Hematopoietic multipotent progenitor cell treated with erythropoietin and hydrocortisone succinate and interleukin-3 and kit ligand, for 17 days (in vitro differentiated cells): ENCODE measurements around the gene C5orf22.
"Not testable (repeated sequence)": the region's sequence is repeated elsewhere in the genome, so short reads cannot be mapped to it uniquely, and the experiment has no call there.

Source experiments
- DNase-seq: peaks from one replicate; pipeline ENCODE4 v3.0.0-alpha.2; 2015; ENCODE audit warnings: low spot score

C5orf22 gene

GRCh38 chr5:31531888-31532547, at the start of gene C5orf22, which contains the start of gene DROSHA:
Gene C5orf22 (plus strand): TSS chr5:31532301. CDS start chr5:31532393, 92 bp downstream.
Gene DROSHA (minus strand): TSS chr5:31532093. CDS start chr5:31529059, 3,034 bp downstream.
- DNase-seq, result peak; percentile 77

DNA sequence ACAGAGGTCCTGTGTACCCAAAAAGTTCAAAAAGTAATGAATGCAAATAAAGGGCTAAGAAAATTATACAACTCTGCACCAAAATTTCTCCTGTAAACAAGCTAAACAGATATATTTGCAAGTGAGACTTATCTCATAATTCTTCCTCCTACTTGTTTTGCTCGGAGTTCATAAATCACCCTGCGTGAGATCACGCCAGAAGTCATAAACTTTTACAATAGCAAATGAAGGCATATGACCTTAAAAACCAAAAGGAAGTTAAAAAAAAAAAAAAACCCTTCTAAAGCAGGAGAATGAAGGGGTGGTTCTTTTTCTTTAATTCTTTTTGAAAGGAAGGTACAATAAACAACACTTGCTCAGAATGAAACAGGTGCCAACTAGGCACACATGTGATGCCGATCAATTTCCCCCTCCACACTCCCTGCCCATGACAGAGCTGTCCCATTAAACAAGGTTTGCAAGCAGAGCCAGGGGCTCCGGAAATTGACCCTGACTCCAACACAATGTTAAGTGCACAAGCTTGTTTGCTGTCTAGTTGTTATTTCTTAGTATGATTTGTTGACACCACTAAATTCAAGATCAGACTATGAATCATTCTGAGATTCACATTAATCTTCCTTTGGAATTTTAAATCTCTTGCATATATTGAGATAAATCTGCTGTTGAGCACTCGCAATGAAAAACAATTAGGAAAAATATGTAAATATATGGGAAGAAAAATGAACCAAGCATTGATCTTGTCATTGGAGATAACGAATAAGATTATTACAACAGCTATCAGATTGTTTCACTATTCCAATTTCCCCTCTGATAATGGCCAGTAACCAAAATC, 46.5 kb upstream of the C5orf22 start:
- no peak for DNase-seq

DNA sequence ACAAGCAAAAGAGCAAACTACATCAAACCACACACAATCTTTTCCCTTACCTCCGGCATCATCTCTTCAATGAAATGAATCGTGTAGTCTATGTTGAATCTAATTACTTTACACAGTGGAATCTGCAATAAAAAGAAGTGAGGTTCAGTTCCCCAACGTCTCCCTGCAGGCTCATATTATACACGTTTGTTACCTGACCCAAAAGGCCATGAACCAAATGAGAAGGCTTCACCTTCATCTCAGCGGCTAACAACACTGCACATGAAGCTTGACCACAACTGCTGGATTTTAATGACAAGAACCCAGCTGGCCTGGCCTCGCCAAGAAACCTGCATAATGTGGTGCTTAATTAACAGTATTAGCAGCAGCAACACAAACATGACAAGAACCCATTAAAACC, 45.7 kb upstream of the C5orf22 start:
- no peak for DNase-seq

DNA sequence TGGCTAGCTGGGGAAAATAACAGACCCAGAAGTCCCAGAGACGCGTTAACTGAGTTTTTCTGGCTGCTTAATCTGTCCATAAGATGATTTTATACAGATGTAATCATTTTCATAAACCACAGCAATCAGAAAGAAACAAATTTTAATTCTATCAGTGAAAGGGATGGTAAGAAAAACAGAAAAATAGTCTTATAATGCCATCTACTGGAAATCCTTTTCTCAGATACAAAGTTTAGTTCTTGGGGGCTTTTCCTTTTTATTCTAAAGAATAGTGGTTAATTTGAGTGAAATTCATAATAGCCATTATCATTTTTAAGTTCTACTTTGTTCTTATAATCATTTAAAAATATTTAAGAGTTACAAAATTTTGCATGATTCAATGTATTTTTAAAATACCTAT, 44.6 kb upstream of the C5orf22 start:
- DNase-seq, result peak; percentile 40

DNA sequence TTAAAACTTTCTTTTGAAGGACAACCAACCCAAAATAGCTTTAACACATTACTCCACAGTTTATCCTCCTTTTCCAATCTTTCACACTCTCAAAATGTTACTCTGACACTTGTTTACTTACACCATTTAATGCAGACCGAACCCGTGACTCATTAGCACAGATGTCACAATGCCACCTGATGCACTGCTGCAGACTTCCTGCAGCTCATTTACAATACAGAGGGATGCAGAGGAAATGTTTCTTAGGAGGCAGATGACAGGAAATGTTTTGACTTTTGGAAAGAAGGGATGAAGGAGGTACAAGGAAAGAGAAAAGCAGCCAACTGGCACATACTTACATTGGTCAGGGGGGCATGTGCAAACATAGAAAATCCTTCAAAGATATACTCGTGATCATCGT, 39.2 kb upstream of the C5orf22 start:
- DNase-seq, result no peak

GRCh38 chr5:31495336-31495735, 36.8 kb upstream of the C5orf22 start:
- DNase-seq, result no peak

- DNase-seq, result no peak
These were observed 35.8 kb upstream of the C5orf22 start for GRCh38 chr5:31496301-31496700.

GRCh38 chr5:31496891-31497290, 35.2 kb upstream of the C5orf22 start:
- no peak for DNase-seq

DNA sequence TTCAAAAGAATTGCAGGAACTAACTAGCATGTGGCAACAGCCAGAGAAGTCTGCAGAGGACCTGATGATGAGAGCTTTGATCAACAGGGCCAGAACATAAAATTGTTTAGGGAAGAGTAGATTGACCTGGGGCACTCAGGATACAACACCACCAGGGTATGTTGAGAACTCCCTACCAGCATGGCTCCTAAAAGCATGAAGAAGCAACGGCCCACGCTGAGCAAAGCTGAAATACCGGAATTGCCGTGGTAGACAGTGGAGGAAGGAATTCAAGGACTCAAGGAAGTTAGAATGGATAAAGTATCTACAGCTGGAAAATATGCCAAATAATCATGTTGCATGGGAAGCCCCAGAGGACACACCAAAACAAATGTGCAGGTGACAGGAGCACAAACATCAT, 31.8 kb upstream of the C5orf22 start:
- DNase-seq, result no peak

DNA sequence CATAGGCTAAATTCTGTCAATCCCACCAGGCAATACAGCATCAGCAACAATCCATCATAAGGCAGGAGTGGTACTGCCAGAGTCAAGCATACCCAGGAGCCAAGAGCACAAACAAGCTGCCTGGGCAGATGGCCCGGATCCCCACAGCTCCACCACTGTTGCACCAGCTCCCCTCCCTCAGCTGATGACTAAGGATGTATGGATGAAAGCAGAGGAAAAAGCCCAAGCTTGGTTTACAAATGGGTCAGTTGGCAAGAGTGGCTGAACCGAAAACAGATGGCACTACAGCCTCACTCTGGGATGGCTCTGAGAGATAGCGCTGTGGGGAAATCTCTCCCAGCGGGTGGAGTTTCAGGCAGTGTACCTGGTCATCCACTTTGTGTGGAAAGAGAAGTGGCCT, 29.6 kb upstream of the C5orf22 start:
- no peak for DNase-seq

GRCh38 chr5:31504529-31504928, 27.6 kb upstream of the C5orf22 start:
- no peak for DNase-seq

DNA sequence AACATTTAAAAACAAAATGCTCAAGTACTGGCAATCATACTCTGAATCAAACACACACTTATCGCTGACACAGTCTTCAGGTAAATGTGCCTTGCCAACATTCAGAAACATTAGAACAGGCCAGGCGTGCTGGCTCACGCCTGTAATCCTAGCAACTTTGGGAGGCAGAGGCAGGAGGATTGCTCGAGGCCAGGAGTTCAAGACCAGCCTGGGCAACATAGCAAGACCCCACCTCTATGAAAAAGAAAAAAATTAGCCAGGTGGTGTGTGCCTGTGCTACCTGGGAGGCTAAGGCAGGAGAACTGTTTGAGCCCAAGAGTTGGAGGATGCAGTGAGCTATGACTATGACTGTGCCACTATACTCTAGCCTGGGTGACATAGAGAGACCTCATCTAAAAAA, 20.8 kb upstream of the C5orf22 start:
- no peak for DNase-seq

DNA sequence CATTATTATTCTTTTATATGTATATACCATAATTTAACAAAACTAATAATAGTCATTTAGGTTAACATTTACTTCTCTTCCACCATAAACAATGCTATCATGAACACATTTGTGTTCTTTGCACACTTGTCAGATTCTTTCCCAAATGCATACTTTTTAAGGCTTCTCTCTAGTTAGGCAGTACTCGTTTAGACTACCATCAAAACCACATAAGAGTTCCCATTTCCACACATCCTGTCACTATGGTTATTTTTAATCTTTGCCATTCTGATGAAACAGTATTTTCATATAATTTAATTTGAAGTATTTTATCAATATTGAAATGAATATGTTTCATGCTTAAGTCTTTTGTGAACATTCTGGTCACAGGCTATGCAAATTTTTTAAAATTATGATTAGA, 15.3 kb upstream of the C5orf22 start:
- no peak for DNase-seq

DNA sequence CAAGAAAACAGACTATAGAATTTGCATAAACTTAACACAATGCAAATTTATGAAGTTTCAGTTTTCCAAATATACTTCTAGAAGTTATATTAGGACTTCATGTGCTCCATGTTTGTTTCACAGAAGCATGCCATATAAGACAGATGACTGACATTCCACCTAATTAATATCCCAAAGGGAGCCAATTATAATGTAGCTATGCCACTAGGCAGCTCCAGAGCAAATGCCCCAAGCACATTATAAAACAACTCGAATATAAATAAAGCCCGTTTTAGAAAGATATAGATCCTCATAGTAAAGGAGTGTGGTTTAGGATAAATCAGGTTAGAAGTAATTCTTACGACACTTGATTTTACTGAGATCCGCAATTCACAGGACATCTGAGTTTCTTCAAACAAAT, 9.1 kb upstream of the C5orf22 start:
- DNase-seq, result no peak

DNA sequence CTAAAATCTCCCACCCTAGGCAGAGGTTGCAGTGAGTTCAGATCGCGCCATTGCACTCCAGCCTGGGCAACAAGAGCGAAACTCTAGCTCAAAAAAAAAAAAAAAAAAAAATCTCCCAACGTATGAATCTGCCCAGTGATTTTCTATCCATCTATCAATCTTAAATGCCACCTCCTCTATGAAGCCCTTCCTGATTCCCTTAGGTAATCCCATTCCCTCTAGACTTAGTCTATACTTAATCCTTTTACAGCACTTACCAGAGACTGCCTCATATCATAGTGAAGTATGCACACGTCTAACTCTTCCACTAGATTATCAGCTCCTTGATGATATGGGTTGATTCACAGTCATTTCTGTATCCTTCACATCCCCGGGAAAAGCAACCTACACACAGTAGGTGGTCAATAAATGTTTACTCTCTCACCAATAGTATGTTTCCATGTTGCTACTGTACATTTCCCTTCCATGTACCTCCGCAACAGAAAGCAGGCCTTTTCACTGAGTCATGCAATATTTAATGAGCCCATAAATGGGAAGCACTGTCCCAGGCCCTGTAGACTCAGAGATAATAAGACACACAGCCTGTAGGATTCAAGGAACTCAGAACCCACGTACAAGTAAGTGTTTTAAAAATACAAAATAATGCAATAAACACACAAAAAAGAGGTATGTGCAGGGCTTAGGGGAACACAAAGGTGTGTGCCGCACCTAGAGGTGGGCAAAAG, 1.4 kb upstream of the C5orf22 start:
- DNase-seq, result peak; percentile 14

DNA sequence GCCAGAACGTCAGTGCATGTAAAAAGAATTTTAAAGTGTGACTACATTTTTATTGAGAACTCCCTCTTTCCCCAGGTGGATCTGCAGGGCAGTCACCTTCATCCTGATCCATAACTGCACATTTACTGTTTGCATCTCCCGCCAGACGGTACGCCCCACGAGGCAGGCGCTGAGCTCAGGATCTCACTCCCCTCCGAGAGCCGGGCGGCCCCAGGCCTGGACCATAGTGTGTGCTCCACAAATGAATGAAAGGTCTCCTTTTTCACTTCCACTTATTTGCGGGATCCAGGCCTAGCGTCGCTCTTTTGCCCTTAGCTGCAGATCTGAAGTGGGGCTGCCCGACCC, 586 bp upstream of the C5orf22 start:
- DNase-seq, result no peak

DNA sequence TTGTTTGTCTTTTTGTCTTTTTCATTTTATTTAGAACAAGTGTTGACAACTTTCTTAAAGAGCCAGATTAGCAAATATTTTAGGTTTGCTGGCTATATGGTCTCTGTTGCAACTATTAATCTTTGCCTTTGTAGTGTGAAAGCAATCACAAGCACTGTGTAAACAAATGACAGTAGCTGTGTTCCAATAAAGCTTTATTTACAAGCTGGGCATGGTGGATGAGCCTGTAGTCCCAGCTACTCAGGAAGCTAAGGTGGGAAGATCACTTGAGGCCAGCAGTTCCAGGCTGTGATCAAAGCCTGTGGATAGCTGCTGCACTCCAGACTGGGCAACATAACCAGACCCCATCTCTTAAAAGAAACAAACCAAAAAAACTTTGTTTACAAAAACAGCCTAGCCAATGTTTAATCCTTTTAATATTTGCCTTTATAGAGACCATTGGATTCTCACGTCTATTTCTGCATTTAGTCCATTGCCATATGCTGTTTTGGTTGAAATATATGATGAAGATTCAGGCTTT, 2.5 kb downstream of the C5orf22 start:
- no peak for DNase-seq

DNA sequence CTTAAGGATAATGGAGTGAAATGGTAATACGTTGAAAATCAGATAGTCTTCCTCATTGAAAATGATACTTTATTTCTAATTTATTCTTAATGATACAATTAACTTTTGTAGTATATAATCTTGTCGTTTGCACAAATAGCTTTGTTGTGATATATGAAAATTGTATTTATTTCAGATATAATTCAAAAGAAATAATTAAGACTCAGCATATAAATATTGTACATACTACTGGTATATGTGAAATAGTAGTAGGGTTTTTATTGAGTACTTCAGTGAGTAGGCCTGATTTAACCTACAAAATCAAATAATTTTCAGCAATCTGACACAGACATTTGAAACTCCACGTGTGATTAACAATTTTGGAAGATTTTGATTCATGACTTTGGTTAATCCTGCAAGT, 4.8 kb downstream of the C5orf22 start:
- no peak for DNase-seq

- DNase-seq, result no peak
These were observed 5.2 kb downstream of the C5orf22 start for GRCh38 chr5:31537349-31537748.

DNA sequence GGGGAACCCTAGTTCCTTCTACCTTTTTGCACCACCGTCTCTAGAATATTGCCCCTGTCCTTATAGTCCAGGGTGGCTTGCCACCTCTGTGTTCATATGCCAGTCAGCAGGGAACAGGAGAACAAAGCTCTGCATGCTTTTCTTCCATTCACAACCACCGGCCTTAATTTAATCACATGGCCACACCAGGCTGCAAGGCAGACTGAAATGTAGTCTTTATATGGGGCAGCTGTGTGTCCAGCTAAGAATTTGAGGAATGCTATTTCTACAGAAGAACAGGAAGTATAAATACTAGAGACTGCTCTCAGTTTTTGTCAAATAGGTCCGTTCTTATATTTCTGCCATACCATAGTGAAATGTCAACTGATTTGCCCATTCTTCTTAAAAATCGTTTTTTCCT, 5.8 kb downstream of the C5orf22 start:
- DNase-seq, result no peak

GRCh38 chr5:31549114-31549513, 17.0 kb downstream of the C5orf22 start:
- not testable (repeated sequence) for DNase-seq

DNA sequence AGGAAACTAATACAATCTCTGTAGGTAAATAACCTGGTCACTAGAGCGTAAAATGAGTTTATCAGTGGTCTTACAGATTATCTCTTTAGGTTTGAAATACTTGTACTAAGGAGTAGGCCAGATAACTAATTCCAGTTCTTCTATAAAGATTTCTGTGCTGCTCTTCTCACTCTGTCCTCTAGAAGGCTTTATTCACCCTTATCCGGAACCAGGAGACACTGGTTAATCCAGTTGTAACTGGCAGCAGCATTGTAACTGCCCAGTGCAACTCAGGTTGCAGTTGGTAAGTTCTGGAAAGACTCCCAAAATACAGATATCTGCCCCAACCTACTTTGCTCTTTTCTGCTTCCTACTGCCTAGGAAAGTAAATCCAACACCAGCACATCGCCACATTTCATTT, 19.8 kb downstream of the C5orf22 start:
- DNase-seq, result no peak

DNA sequence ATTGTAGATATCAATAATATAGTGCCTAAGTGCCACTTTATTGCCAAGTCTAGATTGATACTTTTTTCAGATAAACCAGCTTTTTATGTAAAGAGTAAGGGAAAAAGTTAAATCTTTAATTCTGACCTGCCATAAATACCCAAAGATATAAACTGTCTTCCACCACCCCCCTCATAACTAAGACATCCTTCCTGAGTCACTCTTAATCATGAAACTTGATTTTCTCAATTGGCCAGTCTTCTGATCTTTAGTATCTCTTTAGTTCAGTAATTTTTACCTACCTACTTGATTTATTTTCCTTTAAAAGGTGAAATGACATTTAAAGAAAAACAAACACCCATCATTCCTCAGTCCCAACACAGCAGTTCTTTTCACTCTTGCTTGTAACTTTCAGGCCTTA, 21.8 kb downstream of the C5orf22 start:
- no peak for DNase-seq
